RWPE2 (cell line): ENCODE results near the gene NFE2L3.

Experiments
- ATAC-seq: fragments of 200-7000 bp; cut with Tn5 transposase; 3 replicates; pipeline ENCODE4 v1.9.1; 2021; ENCODE audit warnings: low read depth
- DNase-seq: peaks from one replicate; pipeline ENCODE4 v3.0.0-alpha.2; 2020; ENCODE audit warnings: low spot score
- H3K27ac ChIP-seq: fragments of 450-650 bp; 2 replicates; pipeline ENCODE4 v1.5.1; 2017; ENCODE audit warnings: mild to moderate bottlenecking; ENCODE audit not compliant: poor library complexity, severe bottlenecking
- H3K27me3 ChIP-seq: fragments of 250-450 bp; sonication (Bioruptor Pico); 2 replicates; pipeline ENCODE4 v1.5.1; 2021; ENCODE audit warnings: mild to moderate bottlenecking, moderate library complexity; ENCODE audit not compliant: insufficient read depth, poor library complexity, severe bottlenecking
- H3K36me3 ChIP-seq: fragments of 250-450 bp; sonication (Bioruptor Pico); 2 replicates; pipeline ENCODE4 v1.5.1; 2020; ENCODE audit warnings: low read depth, mild to moderate bottlenecking, moderate library complexity
- H3K4me1 ChIP-seq: fragments of 250-450 bp; sonication (Bioruptor Pico); 2 replicates; pipeline ENCODE4 v1.5.1; 2021; ENCODE audit warnings: mild to moderate bottlenecking, moderate library complexity; ENCODE audit not compliant: insufficient read depth, poor library complexity, severe bottlenecking
- H3K4me3 ChIP-seq: fragments of 250-450 bp; sonication (Bioruptor Pico); 2 replicates; pipeline ENCODE4 v1.5.1; 2021; ENCODE audit warnings: mild to moderate bottlenecking, moderate library complexity; ENCODE audit not compliant: severe bottlenecking
- H3K9me3 ChIP-seq: fragments of 250-450 bp; sonication (Bioruptor Pico); 2 replicates; pipeline ENCODE4 v1.5.1; 2021; ENCODE audit warnings: mild to moderate bottlenecking, moderate library complexity; ENCODE audit not compliant: severe bottlenecking
- CTCF ChIP-seq: fragments of 450-650 bp; IDR thresholded peaks from one replicate; pipeline ENCODE4 v1.5.1; 2017; ENCODE audit warnings: mild to moderate bottlenecking, moderate library complexity; ENCODE audit not compliant: poor library complexity, severe bottlenecking

Gene NFE2L3

GRCh38 chr7:26151953-26152781 lies at the start of gene NFE2L3:
Gene NFE2L3 (plus strand): TSS chr7:26152198. CDS start chr7:26152499, 301 bp downstream.
- H3K36me3 ChIP-seq, result no peaks in the 10 kb centered on the region

GRCh38 chr7:26103596-26103995 lies 48.4 kb upstream of the NFE2L3 start:
- Histone ChIP-seq H3K36me3 (no peaks in the 10 kb centered on the region), H3K27me3 (no peaks in the 10 kb centered on the region), H3K9me3 (no peaks in the 10 kb centered on the region), H3K4me1 (no peaks in the 10 kb centered on the region), H3K27ac (no peak overlapping the region), H3K4me3 (no peak overlapping the region)
- TF ChIP-seq CTCF, result no peak
- no peak for ATAC-seq
- no peak for DNase-seq

More at GRCh38 chr7:26151953-26152781, at the start of gene NFE2L3:
- peak; percentile 13 for TF ChIP-seq CTCF
- peak; percentile 37; the same call in 2 of the 3 replicates for ATAC-seq
- no peak for DNase-seq
- no peaks in the 10 kb centered on the region for H3K27me3 ChIP-seq
- H3K27ac ChIP-seq, result no peak within 1 kb of the TSS
- peaks cover 27% of the 10 kb centered on the region for H3K4me1 ChIP-seq
- no peaks in the 10 kb centered on the region for H3K9me3 ChIP-seq
- peak within 1 kb of the TSS; percentile 60 for H3K4me3 ChIP-seq

- no peak for DNase-seq
- no peak for ATAC-seq
- H3K27ac ChIP-seq, result no peak overlapping the region
These were observed 46.8 kb upstream of the NFE2L3 start for GRCh38 chr7:26105236-26105635.

GRCh38 chr7:26105931-26106330 lies 46.1 kb upstream of the NFE2L3 start:
- H3K36me3 ChIP-seq, result no peaks in the 10 kb centered on the region
- no peaks in the 10 kb centered on the region for H3K27me3 ChIP-seq
- no peaks in the 10 kb centered on the region for H3K9me3 ChIP-seq
- DNase-seq (no peak), ATAC-seq (no peak)
- no peaks in the 10 kb centered on the region for H3K4me1 ChIP-seq
- H3K4me3 ChIP-seq, result no peak overlapping the region
- H3K27ac ChIP-seq, result no peak overlapping the region
- TF ChIP-seq CTCF, result no peak

More at GRCh38 chr7:26105236-26105635, 46.8 kb upstream of the NFE2L3 start:
- Histone ChIP-seq H3K4me3 (no peak overlapping the region), H3K36me3 (no peaks in the 10 kb centered on the region), H3K9me3 (no peaks in the 10 kb centered on the region), H3K27me3 (no peaks in the 10 kb centered on the region), H3K4me1 (no peaks in the 10 kb centered on the region)
- TF ChIP-seq CTCF, result no peak

- H3K4me1 ChIP-seq, result no peaks in the 10 kb centered on the region
- no peaks in the 10 kb centered on the region for H3K9me3 ChIP-seq
- TF ChIP-seq CTCF, result no peak
- no peak overlapping the region for H3K27ac ChIP-seq
- DNase-seq (no peak), ATAC-seq (no peak)
- H3K36me3 ChIP-seq, result no peaks in the 10 kb centered on the region
- H3K4me3 ChIP-seq, result no peak overlapping the region
- H3K27me3 ChIP-seq, result no peaks in the 10 kb centered on the region
These were observed 39.7 kb upstream of the NFE2L3 start for GRCh38 chr7:26112203-26112740.
